HL-60 (cell line): Measurements from ENCODE around the gene AIMP2.
A peak's percentile ranks its signal among the peaks of the same experiment; 100 is the strongest.
"Not testable (repeated sequence)": the region's sequence is repeated elsewhere in the genome, so short reads cannot be mapped to it uniquely, and the experiment has no call there.

ENCODE experiments used
- DNase-seq, 2 experiments: peaks; one replicate each; pipeline ENCODE4 v3.0.0-alpha.2; 2010 to 2020; ENCODE audit warnings: low read depth in 1 of 2, low spot score in 1 of 2
- H3K27ac ChIP-seq: fragments of 250-450 bp; sonication (Bioruptor Pico); replicated peaks from 2 replicates; pipeline ENCODE4 v1.5.1; 2020; ENCODE audit warnings: mild to moderate bottlenecking, moderate library complexity
- H3K27me3 ChIP-seq: fragments of 250-450 bp; sonication (Bioruptor Pico); 2 replicates; pipeline ENCODE4 v1.5.1; 2021; ENCODE audit warnings: mild to moderate bottlenecking, moderate library complexity; ENCODE audit not compliant: insufficient read depth, poor library complexity, severe bottlenecking
- H3K4me3 ChIP-seq: replicated peaks from 2 replicates; pipeline ENCODE4 v1.5.1; 2011; ENCODE audit warnings: mild to moderate bottlenecking, control low read depth, low read length; ENCODE audit not compliant: insufficient read depth
- GABPA ChIP-seq: IDR thresholded peaks from 2 replicates; pipeline ENCODE4 v1.6.1; 2012; ENCODE audit warnings: low read depth
- POLR2AphosphoS5 ChIP-seq: IDR thresholded peaks from 2 replicates; pipeline ENCODE4 v1.6.1; 2012; ENCODE audit warnings: low read depth
- SPI1 ChIP-seq: IDR thresholded peaks from 2 replicates; pipeline ENCODE4 v1.6.1; 2012; ENCODE audit warnings: low read depth, mild to moderate bottlenecking, borderline replicate concordance
- long read RNA-seq: library from polyadenylated mRNA; unstranded; transcript quantifications from one replicate; pipeline ENCODE4 v2.0.0, GENCODE V29; 2020
- TF ChIP-seq, protein P1 (sequence below): IDR thresholded peaks from 2 replicates; pipeline ENCODE4 v1.6.1; 2012; ENCODE audit warnings: low read depth; ENCODE audit not compliant: insufficient replicate concordance
- TF ChIP-seq, protein P2 (sequence below): IDR thresholded peaks from one replicate; pipeline ENCODE4 v1.5.1; 2011; ENCODE audit warnings: low read length, control low read depth, inconsistent platforms; ENCODE audit not compliant: insufficient read depth

AIMP2 gene
- long read RNA-seq, transcript AIMP2-202 (3 exons, 860 nt), result minor isoform, 12 of 377 reads
- long read RNA-seq, transcript AIMP2-201 (4 exons, 1,225 nt), result major isoform, 337 of 377 reads
- long read RNA-seq, partial matches to known transcripts, result 2 of 377 reads
- long read RNA-seq, other reads (novel, unspliced or antisense), result 25 of 377 reads

DNA sequence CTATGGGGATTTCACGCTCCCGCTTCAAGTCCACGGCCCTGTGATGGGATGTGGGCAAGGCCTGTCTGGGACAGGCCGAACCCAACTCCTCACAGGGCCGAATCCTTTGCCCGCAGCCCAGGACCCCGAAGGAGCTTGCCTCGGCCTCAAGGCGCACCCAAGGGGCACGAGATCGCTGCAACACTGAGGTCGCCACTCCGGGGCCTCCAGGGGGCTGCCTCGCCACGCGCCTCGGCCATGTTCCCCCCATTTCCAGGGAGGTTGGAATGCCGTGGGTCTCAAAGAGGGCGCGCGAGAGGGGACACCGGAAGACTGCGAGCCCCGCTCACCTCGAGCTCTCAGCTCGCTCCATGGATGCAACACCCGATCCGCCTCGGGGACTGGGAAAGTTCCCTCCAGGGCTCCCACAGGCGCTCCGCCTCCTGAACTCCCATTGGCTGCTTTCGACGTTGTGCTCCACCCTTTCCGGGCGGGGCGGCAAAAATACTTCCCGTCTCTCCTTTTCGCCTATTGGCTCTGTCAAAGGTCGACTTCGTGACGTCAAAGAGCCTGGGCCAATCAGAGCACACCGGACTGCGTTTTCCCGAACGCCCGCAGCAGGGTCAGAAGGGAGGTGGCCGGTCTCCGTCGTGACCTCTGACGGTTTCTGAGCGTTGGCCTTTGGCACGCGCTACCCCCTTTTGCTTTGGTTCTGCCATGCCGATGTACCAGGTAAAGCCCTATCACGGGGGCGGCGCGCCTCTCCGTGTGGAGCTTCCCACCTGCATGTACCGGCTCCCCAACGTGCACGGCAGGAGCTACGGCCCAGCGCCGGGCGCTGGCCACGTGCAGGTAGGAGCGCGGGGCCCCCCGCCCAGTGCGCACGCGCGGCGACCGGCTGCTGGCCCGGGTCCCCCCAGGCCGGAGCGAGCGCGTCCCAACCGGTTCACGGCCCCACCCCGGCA lies at the start of gene AIMP2, which contains the start of gene PMS2:
AIMP2 (plus strand) TSS at position 605 of the 944 bp plus-strand sequence; CDS start at position 697, 92 bp downstream.
PMS2 (minus strand) TSS at position 382 of the 944 bp plus-strand sequence; CDS start at position 352, 30 bp downstream.
- DNase-seq, result peak; percentile 97 to 99
- H3K27ac ChIP-seq, result peak within 1 kb of the TSS; percentile 90
- H3K27me3 ChIP-seq, result no peaks in the 10 kb centered on the region
- H3K4me3 ChIP-seq, result peak within 1 kb of the TSS; percentile 86
- TF ChIP-seq, protein P1, sequence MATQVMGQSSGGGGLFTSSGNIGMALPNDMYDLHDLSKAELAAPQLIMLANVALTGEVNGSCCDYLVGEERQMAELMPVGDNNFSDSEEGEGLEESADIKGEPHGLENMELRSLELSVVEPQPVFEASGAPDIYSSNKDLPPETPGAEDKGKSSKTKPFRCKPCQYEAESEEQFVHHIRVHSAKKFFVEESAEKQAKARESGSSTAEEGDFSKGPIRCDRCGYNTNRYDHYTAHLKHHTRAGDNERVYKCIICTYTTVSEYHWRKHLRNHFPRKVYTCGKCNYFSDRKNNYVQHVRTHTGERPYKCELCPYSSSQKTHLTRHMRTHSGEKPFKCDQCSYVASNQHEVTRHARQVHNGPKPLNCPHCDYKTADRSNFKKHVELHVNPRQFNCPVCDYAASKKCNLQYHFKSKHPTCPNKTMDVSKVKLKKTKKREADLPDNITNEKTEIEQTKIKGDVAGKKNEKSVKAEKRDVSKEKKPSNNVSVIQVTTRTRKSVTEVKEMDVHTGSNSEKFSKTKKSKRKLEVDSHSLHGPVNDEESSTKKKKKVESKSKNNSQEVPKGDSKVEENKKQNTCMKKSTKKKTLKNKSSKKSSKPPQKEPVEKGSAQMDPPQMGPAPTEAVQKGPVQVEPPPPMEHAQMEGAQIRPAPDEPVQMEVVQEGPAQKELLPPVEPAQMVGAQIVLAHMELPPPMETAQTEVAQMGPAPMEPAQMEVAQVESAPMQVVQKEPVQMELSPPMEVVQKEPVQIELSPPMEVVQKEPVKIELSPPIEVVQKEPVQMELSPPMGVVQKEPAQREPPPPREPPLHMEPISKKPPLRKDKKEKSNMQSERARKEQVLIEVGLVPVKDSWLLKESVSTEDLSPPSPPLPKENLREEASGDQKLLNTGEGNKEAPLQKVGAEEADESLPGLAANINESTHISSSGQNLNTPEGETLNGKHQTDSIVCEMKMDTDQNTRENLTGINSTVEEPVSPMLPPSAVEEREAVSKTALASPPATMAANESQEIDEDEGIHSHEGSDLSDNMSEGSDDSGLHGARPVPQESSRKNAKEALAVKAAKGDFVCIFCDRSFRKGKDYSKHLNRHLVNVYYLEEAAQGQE, result no peak
- TF ChIP-seq POLR2AphosphoS5 (peak; percentile 89), SPI1 (peak; percentile 34; the same call in 1 of the 2 replicates), GABPA (peak; percentile 62; the same call in 1 of the 2 replicates)
- TF ChIP-seq, protein P2, sequence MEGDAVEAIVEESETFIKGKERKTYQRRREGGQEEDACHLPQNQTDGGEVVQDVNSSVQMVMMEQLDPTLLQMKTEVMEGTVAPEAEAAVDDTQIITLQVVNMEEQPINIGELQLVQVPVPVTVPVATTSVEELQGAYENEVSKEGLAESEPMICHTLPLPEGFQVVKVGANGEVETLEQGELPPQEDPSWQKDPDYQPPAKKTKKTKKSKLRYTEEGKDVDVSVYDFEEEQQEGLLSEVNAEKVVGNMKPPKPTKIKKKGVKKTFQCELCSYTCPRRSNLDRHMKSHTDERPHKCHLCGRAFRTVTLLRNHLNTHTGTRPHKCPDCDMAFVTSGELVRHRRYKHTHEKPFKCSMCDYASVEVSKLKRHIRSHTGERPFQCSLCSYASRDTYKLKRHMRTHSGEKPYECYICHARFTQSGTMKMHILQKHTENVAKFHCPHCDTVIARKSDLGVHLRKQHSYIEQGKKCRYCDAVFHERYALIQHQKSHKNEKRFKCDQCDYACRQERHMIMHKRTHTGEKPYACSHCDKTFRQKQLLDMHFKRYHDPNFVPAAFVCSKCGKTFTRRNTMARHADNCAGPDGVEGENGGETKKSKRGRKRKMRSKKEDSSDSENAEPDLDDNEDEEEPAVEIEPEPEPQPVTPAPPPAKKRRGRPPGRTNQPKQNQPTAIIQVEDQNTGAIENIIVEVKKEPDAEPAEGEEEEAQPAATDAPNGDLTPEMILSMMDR, result no peak

DNA sequence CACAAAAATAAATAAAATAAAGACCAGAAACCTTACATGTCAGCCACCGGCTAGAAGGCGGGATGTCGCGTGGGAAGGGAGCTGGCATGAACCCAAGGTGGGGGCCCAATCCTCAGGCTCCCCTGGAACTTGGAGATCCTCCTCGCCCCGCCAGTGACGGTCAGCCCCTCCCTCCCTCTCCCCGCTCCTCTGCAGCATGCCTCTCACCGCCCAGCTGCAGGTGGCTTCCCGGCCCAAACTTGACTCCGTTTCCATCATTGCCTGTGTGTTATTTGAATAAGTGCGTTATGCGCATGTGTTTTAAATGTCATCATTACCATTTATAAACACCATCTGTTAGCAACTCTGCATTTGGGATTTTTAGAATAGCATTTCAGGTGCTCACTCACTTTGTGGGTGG lies 45.9 kb upstream of the AIMP2 start:
- H3K27ac ChIP-seq, DNase-seq, H3K4me3 ChIP-seq, H3K27me3 ChIP-seq: not testable (repeated sequence)

DNA sequence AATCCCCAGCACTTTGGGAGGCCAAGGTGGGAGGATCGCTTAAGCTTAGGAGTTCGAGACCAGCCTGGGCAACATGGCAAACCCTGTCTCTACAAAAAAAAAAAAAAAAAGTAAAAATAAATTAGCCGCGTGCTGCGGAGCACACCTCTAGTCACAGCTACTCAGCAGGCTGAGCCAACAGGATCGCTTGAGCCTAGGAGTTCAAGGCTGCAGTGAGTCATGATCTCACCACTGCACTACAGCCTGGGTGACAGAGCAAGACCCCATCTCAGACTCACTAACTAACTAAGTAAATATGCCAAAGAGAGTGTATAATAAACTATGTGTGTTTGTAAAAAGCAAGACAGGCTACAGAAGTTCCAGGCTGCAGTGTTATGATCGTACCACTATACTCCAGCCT lies 45.3 kb upstream of the AIMP2 start:
- not testable (repeated sequence) for H3K27ac ChIP-seq, DNase-seq, H3K4me3 ChIP-seq, H3K27me3 ChIP-seq

DNA sequence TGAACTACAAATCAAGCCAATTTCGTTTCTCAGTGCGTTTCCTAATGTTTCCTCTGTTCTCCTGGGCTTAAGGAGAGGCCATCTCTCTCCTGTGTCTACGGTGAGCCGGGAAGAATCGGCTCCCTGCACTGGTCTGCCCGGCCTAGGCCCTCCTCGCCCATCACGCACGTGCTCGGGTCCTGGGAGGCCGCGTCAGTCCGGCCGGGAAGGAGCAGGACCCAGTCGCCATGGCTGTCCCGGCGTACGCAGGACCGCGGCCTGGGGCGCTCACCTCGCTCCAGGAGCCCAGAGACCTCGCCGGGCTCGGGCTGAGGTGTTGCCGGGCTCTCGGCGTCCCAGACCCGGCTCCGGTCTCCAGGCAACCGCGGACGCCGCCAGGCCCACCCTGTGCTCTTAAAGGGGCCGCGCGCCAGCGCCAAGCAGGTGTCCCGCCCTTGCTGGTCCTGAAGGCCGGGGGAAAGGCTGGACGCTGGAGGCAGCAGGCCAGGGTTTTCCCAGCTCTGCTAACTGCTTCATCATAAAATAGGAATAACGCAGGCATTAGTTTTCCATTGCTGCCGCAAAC lies 38.6 kb upstream of the AIMP2 start, which contains the start of gene RSPH10B:
RSPH10B (minus strand) TSS at position 343 of the 565 bp plus-strand sequence. CDS start 3,573 bp downstream, outside the sequence.
- not testable (repeated sequence) for H3K4me3 ChIP-seq, H3K27ac ChIP-seq, DNase-seq, H3K27me3 ChIP-seq

DNA sequence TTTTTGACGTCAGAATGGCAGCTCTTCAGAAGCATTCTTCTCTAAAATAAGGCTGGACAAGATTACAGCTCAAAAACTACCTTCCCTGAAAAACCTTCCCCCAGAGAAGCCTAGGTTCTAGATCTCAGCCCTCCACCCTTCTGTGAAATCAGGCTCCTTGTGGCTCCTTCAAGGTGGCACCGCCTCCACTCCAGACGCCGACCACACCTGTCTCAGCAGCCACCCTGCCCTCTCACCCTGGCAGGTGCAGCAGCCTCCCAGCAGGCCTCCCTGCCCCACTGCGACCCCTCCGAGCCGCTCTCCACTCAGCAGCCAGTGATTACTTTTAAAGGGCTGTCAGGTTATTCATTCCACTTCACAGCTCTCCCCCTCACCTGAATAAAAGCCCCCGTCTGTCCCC lies 35.5 kb upstream of the AIMP2 start:
- not testable (repeated sequence) for H3K4me3 ChIP-seq, H3K27me3 ChIP-seq, DNase-seq, H3K27ac ChIP-seq

DNA sequence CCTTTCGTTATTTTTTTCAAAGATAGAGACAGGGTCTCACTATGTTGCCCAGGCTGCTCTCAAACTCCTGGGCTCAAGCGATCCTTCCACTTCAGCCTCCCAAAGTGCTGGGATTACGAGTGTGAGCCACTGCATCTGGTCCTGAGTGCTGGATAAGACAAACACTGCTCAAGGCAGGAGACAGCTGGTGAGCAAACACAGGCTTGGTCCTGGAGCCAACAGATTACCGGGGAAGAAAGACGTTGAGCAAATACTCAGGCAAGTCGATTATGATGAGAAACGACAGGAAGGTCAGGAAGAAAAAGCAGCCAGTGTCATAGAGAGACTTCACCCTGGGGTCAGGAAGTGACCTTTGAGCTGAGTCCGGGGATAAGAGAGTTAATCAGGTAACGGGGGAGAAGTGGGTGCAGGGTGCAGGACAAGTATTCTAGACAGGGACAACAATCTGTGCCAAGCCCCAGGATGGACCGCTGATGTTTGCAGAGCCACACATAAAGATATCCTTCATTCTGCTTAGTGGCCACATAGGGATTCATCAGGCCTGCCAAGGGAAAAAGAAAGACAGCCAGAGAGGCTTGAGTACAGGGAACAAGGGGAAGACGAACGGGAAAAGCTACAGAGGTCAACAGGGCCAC lies 29.3 kb upstream of the AIMP2 start:
- H3K4me3 ChIP-seq, H3K27ac ChIP-seq, DNase-seq, H3K27me3 ChIP-seq: not testable (repeated sequence)

DNA sequence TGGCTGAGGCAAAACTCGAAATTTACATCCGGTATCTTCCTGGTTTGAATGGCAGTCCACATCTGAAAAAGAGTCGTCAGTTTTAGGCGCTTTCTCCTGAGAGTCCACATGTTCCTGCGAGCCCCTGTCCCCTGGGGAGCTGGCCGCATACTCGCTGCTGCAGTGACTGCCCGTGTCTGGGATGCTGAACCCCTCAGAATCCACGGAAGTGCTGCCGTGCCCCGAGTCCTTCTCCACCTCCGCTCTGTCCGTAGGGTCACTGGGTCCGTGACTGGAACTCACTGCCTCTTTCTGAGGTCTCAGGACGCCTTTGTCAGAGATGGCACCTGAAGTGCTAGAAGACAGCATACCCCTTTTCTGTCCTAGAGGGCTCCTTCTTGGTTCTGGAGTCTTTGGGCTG lies 22.0 kb upstream of the AIMP2 start:
- DNase-seq, H3K4me3 ChIP-seq, H3K27me3 ChIP-seq, H3K27ac ChIP-seq: not testable (repeated sequence)
